ENCODE measurements around the gene AGMAT. TPM values are rescaled to one million over a fixed set of nuclear protein-coding genes. Genes with fewer than 3 reads are reported as not detected.
A peak's percentile ranks its signal among the peaks of the same experiment; 100 is the strongest.

The AGMAT gene
- total and polyA plus RNA-seq, 9 of the 15 experiments (the other 6 are each of a cell fraction or from before 2014, with no cell fraction given), result not detected

DNA sequence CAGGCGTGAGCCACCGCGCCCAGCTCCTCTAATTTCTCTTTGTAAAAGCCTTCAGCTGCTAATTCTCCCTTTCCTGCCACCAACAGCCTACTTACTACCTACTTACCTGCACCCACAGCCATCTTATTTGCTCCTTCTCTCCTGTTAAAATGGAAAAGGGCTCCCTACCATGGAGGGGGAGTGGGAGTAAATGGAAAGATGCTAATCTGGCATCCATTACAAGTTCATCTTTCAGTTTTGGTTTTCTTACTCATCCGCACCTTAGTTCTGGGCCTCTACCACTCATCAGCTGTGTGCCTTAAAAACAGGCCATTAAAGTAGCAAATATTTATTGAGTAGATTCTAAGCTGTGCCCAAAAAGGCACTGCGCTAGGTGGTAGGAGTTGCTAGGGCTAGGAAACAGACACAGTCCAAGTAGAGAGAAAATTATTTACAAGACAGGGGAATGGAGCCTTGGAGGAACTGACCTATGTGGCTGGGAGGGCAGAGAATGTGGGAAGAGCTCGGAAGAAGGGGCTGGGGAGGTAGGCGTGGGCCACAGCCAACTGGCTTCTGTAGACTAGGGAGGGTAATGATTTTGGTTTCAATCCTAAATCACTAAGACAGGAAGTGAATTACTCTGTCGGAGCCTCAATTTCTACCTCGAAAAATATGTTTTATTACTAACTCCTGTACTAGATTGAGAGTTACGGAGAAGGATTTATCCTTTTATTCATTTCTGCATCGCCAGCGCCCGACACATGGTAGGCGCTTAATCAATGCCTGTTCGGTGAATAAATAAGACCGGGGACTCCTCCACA, 31.7 kb upstream of the AGMAT start (continued):
- TF ChIP-seq CREBBP (IDR thresholded peaks at IDR 0.05; ENCODE audit: low read depth, low read length) (no peak), NELFE (IDR thresholded peaks at IDR 0.05; ENCODE audit: insufficient read depth, insufficient read length) (no peak), ZNF644 (tag; IDR thresholded peaks at IDR 0.05; ENCODE audit: low read depth) (no peak), ZNF239 (CRISPR knock-in tag; IDR thresholded peaks at IDR 0.05) (no peak), CGGBP1 (CRISPR knock-in tag; IDR thresholded peaks at IDR 0.05) (peak; percentile 65; the same call in 1 of the 2 replicates), SMC3 (conservative IDR thresholded peaks at IDR 0.05; ENCODE audit: insufficient read depth, low read depth, low read length) (no peak), ZBTB40 (IDR thresholded peaks at IDR 0.05) (peak; percentile 53; the same call in 1 of the 2 replicates), ZBTB40 (CRISPR knock-in tag; IDR thresholded peaks at IDR 0.05) (no peak), HCFC1 (IDR thresholded peaks at IDR 0.05; ENCODE audit: low read depth, low read length) (no peak), DNMT1 (IDR thresholded peaks at IDR 0.05) (no peak), ZNF431 (CRISPR knock-in tag; IDR thresholded peaks at IDR 0.05) (no peak), RFX5 (IDR thresholded peaks at IDR 0.05; ENCODE audit: low read depth, low read length) (no peak), DACH1 (IDR thresholded peaks at IDR 0.05; ENCODE audit: partially characterized antibody) (peak; percentile 11), ATF4 (CRISPR knock-in tag; IDR thresholded peaks at IDR 0.05) (no peak), DPF2 (IDR thresholded peaks at IDR 0.05) (no peak)

Measured in K562 (cell line).